ENCODE results near the gene NCAPD3. TPM values are rescaled to one million over a fixed set of nuclear protein-coding genes. Genes with fewer than 3 reads are reported as not detected.

The NCAPD3 gene
- total and polyA plus RNA-seq, 2 donors (not counting 3 experiments of a cell fraction or from before 2014, with no cell fraction given), result 22.6 to 43.8 TPM

GRCh38 chr11:134246678-134247077, 22.9 kb upstream of the NCAPD3 start:
- H3K9me1 ChIP-seq (replicated peaks; ENCODE audit: control insufficient read depth, extremely low read depth, insufficient read depth, low read length), result no peaks in the 10 kb centered on the region
- H3K36me3 ChIP-seq (ENCODE audit: control insufficient read depth in 2 of 2, extremely low read depth in 1 of 2, insufficient read depth in 2 of 2, low read length in 2 of 2), result peaks cover 5 to 48% of the 10 kb centered on the region in 2 experiments
- H3K4me2 ChIP-seq (ENCODE audit: insufficient read depth, low read length), result no peak overlapping the region
- H3K27me3 ChIP-seq (ENCODE audit: control insufficient read depth in 2 of 2, insufficient read depth in 2 of 2, low read length in 2 of 2), result no peaks in the 10 kb centered on the region
- TF ChIP-seq, protein P1, sequence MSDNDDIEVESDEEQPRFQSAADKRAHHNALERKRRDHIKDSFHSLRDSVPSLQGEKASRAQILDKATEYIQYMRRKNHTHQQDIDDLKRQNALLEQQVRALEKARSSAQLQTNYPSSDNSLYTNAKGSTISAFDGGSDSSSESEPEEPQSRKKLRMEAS (IDR thresholded peaks at IDR 0.05; ENCODE audit: insufficient read depth, insufficient read length), result no peak
- TF ChIP-seq POLR2A (IDR thresholded peaks at IDR 0.05; ENCODE audit: low read depth, low read length) (no peak), JUN (IDR thresholded peaks at IDR 0.05; ENCODE audit: borderline replicate concordance, insufficient read depth, insufficient read length, low read depth) (no peak), FOS (IDR thresholded peaks at IDR 0.05; ENCODE audit: borderline replicate concordance, insufficient read depth, low read length) (no peak), EZH2 (IDR thresholded peaks at IDR 0.05; ENCODE audit: borderline replicate concordance, low read depth, low read length, severe bottlenecking) (no peak), MYC (IDR thresholded peaks at IDR 0.05; ENCODE audit: low read depth, low read length) (no peak), GATA2 (IDR thresholded peaks at IDR 0.05; ENCODE audit: insufficient read depth, insufficient read length, low read depth, low read length) (no peak), POLR2AphosphoS5 (IDR thresholded peaks at IDR 0.05; ENCODE audit: insufficient read depth, low read depth, low read length) (no peak)
- TF ChIP-seq, protein P2, sequence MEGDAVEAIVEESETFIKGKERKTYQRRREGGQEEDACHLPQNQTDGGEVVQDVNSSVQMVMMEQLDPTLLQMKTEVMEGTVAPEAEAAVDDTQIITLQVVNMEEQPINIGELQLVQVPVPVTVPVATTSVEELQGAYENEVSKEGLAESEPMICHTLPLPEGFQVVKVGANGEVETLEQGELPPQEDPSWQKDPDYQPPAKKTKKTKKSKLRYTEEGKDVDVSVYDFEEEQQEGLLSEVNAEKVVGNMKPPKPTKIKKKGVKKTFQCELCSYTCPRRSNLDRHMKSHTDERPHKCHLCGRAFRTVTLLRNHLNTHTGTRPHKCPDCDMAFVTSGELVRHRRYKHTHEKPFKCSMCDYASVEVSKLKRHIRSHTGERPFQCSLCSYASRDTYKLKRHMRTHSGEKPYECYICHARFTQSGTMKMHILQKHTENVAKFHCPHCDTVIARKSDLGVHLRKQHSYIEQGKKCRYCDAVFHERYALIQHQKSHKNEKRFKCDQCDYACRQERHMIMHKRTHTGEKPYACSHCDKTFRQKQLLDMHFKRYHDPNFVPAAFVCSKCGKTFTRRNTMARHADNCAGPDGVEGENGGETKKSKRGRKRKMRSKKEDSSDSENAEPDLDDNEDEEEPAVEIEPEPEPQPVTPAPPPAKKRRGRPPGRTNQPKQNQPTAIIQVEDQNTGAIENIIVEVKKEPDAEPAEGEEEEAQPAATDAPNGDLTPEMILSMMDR (IDR thresholded peaks at IDR 0.05; ENCODE audit: extremely low read depth in 1 of 2, insufficient read depth in 1 of 2, low read depth in 1 of 2, low read length in 2 of 2), result no peak
- intact Hi-C loops (cut with micrococcal nuclease), result no loop called here
- dilution Hi-C loops (cut with MboI; ENCODE audit: extremely low pct_ligation_motif_present, low sequenced_read_pairs), result no loop called here
- H3K79me2 ChIP-seq (ENCODE audit: control insufficient read depth, insufficient read depth, low read length), result no peaks in the 10 kb centered on the region
- ChIA-PET POLR2A (no interaction called here), CTCF (no interaction called here)
- H2AFZ ChIP-seq (ENCODE audit: low read depth, low read length), result no peak overlapping the region
- no peaks in the 10 kb centered on the region for H4K20me1 ChIP-seq (replicated peaks; ENCODE audit: control insufficient read depth, extremely low read depth, insufficient read depth, low read length)
- no TSS peak for BruUV-seq (replicated peaks)
- no peak for FAIRE-seq
- H3K4me3 ChIP-seq (replicated peaks in 1 of 3; ENCODE audit: insufficient read depth in 1 of 3, low read depth in 1 of 3, low read length in 3 of 3), result no peak overlapping the region
- H3K27ac ChIP-seq (ENCODE audit: insufficient read depth, low read depth, low read length), result no peak overlapping the region
- no peaks in the 10 kb centered on the region for H3K4me1 ChIP-seq (ENCODE audit: control insufficient read depth, extremely low read depth, insufficient read depth, low read length)
- no peaks in the 10 kb centered on the region for H3K9me3 ChIP-seq (replicated peaks; ENCODE audit: control insufficient read depth, insufficient read depth, low read length)
- H3K9ac ChIP-seq (replicated peaks; ENCODE audit: extremely low read depth, insufficient read depth, low read length), result no peak overlapping the region
- no peak for DNase-seq (ENCODE audit: low read depth, low spot score)
